RWPE1 (cell line): ENCODE data around the gene SMTN.

Source experiments
- CTCF ChIA-PET: fragments of 350-600 bp; sonication (Branson Sonifier 250); formaldehyde crosslinking; extraction: SDS; loops from one replicate; lab custom pipeline; 2021; lab: Yijun Ruan, JAX
- POLR2A ChIA-PET: fragments of 400-600 bp; formaldehyde crosslinking; extraction: SDS; loops from one replicate; lab custom pipeline; 2020; ENCODE audit warnings: antibody characterized with exemption; ENCODE audit not compliant: low non-redundant PET; lab: Yijun Ruan, JAX
- DNase-seq: peaks from one replicate; pipeline ENCODE4 v3.0.0; 2012; ENCODE audit warnings: low spot score
- H3K27ac ChIP-seq: fragments of 450-650 bp; 2 replicates; pipeline ENCODE4 v1.5.1; 2017
- CTCF ChIP-seq: fragments of 450-650 bp; conservative IDR thresholded peaks from 2 replicates; pipeline ENCODE4 v1.5.1; 2017; ENCODE audit warnings: low read depth, mild to moderate bottlenecking

Gene SMTN

GRCh38 chr22:31130873-31131272, 49.8 kb downstream of the SMTN start:
- TF ChIP-seq CTCF: no peak
- DNase-seq: no peak
- no peak overlapping the region for H3K27ac ChIP-seq
- ChIA-PET CTCF (interaction anchor here (0.6 kb wide), 1 partner anchor 49 kb away, joined by 3 read pairs; no protein-coding TSS in a partner anchor), POLR2A (no interaction called here)

- no peak overlapping the region for H3K27ac ChIP-seq
- TF ChIP-seq CTCF: no peak
- ChIA-PET CTCF (interaction anchor here (0.6 kb wide), 1 partner anchor 107 kb away, joined by 3 read pairs; no protein-coding TSS in a partner anchor), POLR2A (no interaction called here)
- DNase-seq: no peak
Observed at GRCh38 chr22:31133911-31134310, 52.8 kb downstream of the SMTN start.

- ChIA-PET POLR2A (no interaction called here), CTCF (no interaction called here)
- no peak for TF ChIP-seq CTCF
- no peak for DNase-seq
- H3K27ac ChIP-seq: no peak overlapping the region
Observed at GRCh38 chr22:31134688-31135087, 53.6 kb downstream of the SMTN start.

- no peak overlapping the region for H3K27ac ChIP-seq
- no peak for TF ChIP-seq CTCF
- POLR2A ChIA-PET: no interaction called here
- DNase-seq: no peak
- CTCF ChIA-PET: interaction anchor here (0.6 kb wide), 1 partner anchor 77 kb away, joined by 4 read pairs; no protein-coding TSS in a partner anchor
Observed at GRCh38 chr22:31135706-31136105, 54.6 kb downstream of the SMTN start.

GRCh38 chr22:31136155-31136554, 55.0 kb downstream of the SMTN start:
- no peak overlapping the region for H3K27ac ChIP-seq
- no peak for DNase-seq
- TF ChIP-seq CTCF: no peak
- ChIA-PET POLR2A (no interaction called here), CTCF (no interaction called here)

- TF ChIP-seq CTCF: no peak
- POLR2A ChIA-PET: no interaction called here
- no peak overlapping the region for H3K27ac ChIP-seq
- DNase-seq: no peak
- CTCF ChIA-PET: no interaction called here
Observed at GRCh38 chr22:31136711-31137110, 55.6 kb downstream of the SMTN start.
